Endothelial cell of umbilical vein (primary cell): ENCODE data around the gene RPL13. TPM values are rescaled to one million over a fixed set of nuclear protein-coding genes. Genes with fewer than 3 reads are reported as not detected.

Source experiments
- BruUV-seq: library from RNA; stranded (reverse); fragments of 400-500 nt; replicated peaks from 2 replicates; lab custom pipeline; 2021; lab: Mats Ljungman, UMichigan
- CTCF ChIA-PET: fragments of 300-600, 350-600 bp; sonication (Branson Sonifier 250); formaldehyde crosslinking; loops from one replicate; lab custom pipeline; 2021; ENCODE audit warnings: antibody characterized with exemption, inconsistent platforms; lab: Charles Lee
- POLR2A ChIA-PET: fragments of 300-600, 350-600 bp; sonication (Branson Sonifier 250); formaldehyde crosslinking; loops from one replicate; lab custom pipeline; 2021; ENCODE audit warnings: antibody characterized with exemption, inconsistent platforms; lab: Charles Lee
- DNase-seq: peaks from one replicate; pipeline ENCODE4 v3.0.0-alpha.2; 2011; ENCODE audit warnings: low read depth, low spot score
- FAIRE-seq: peaks from 2 replicates; lab custom pipeline; 2011; peaks lifted over from hg19 to GRCh38; lab: Jason Lieb, UNC
- H2AFZ ChIP-seq: 2 replicates; pipeline ENCODE4 v1.6.0; 2012; ENCODE audit warnings: low read depth, low read length, control low read depth, inconsistent platforms
- H3K27ac ChIP-seq: 2 replicates; pipeline ENCODE4 v1.5.1; 2011; ENCODE audit warnings: low read depth, mild to moderate bottlenecking, control low read depth, low read length, moderate library complexity; ENCODE audit not compliant: insufficient read depth
- H3K27me3 ChIP-seq, 2 experiments: 2 replicates each; pipeline versions ENCODE4 v1.6.0 to v1.6.1; 2011; ENCODE audit warnings: low read length in 2 of 2, mixed read lengths in 1 of 2; ENCODE audit not compliant: control insufficient read depth in 2 of 2, insufficient read depth in 2 of 2
- H3K36me3 ChIP-seq, 2 experiments: 2 replicates in 1 of 2; 3 replicates in 1 of 2; pipeline ENCODE4 v1.5.1; 2011; ENCODE audit warnings: low read length in 2 of 2, mild to moderate bottlenecking in 1 of 2, moderate library complexity in 1 of 2; ENCODE audit not compliant: control insufficient read depth in 2 of 2, insufficient read depth in 2 of 2; ENCODE audit errors: extremely low read depth in 1 of 2
- H3K4me1 ChIP-seq: 3 replicates; pipeline ENCODE4 v1.5.1; 2011; ENCODE audit warnings: mild to moderate bottlenecking, low read length; ENCODE audit not compliant: control insufficient read depth, insufficient read depth; ENCODE audit errors: extremely low read depth
- H3K4me2 ChIP-seq: 2 replicates; pipeline ENCODE4 v1.6.1; 2011; ENCODE audit warnings: low read length, control low read depth, mixed read lengths; ENCODE audit not compliant: insufficient read depth
- H3K4me3 ChIP-seq, 3 experiments: fragments of 200-600 bp in 1 of 3; sonication (generic), shearing (Covaris generic) in 1 of 3; replicated peaks in 1 of 3; 2 replicates each; pipeline ENCODE4 v1.5.1; 2011 to 2016; ENCODE audit warnings: control low read depth in 3 of 3, low read length in 3 of 3, mild to moderate bottlenecking in 2 of 3, inconsistent platforms in 1 of 3, low read depth in 1 of 3, moderate library complexity in 1 of 3; ENCODE audit not compliant: insufficient read depth in 1 of 3
- H3K79me2 ChIP-seq: 2 replicates; pipeline ENCODE4 v1.6.0; 2012; ENCODE audit warnings: low read length, inconsistent platforms; ENCODE audit not compliant: control insufficient read depth, insufficient read depth
- H3K9ac ChIP-seq: replicated peaks from 2 replicates; pipeline ENCODE3; 2011; ENCODE audit warnings: low read length, control low read depth; ENCODE audit not compliant: insufficient read depth; ENCODE audit errors: extremely low read depth
- H3K9me1 ChIP-seq: replicated peaks from 3 replicates; pipeline ENCODE4 v1.6.0; 2011; ENCODE audit warnings: mild to moderate bottlenecking, low read length; ENCODE audit not compliant: control insufficient read depth, insufficient read depth; ENCODE audit errors: extremely low read depth
- H3K9me3 ChIP-seq: replicated peaks from 2 replicates; pipeline ENCODE4 v1.5.1; 2012; ENCODE audit warnings: low read length, inconsistent platforms; ENCODE audit not compliant: control insufficient read depth, insufficient read depth
- H4K20me1 ChIP-seq: replicated peaks from 2 replicates; pipeline ENCODE3; 2011; ENCODE audit warnings: mild to moderate bottlenecking, low read length; ENCODE audit not compliant: control insufficient read depth, insufficient read depth; ENCODE audit errors: extremely low read depth
- CTCF ChIP-seq, 2 donors: IDR thresholded peaks; 1 replicate in 1 of 2; 2 replicates in 1 of 2; pipeline ENCODE4 v1.5.1; 2011; ENCODE audit warnings: low read length in 2 of 2, mild to moderate bottlenecking in 2 of 2, moderate library complexity in 2 of 2, control low read depth in 1 of 2, inconsistent platforms in 1 of 2, low read depth in 1 of 2; ENCODE audit not compliant: insufficient read depth in 1 of 2; ENCODE audit errors: extremely low read depth in 1 of 2
- EZH2 ChIP-seq: IDR thresholded peaks from 2 replicates; pipeline ENCODE4 v1.6.1; 2012; ENCODE audit warnings: borderline replicate concordance, low read depth, mild to moderate bottlenecking, moderate library complexity, low read length, inconsistent platforms; ENCODE audit not compliant: severe bottlenecking
- FOS ChIP-seq: IDR thresholded peaks from 2 replicates; pipeline ENCODE4 v1.6.1; 2011; ENCODE audit warnings: mild to moderate bottlenecking, low read length, moderate library complexity, borderline replicate concordance; ENCODE audit not compliant: insufficient read depth
- GATA2 ChIP-seq: IDR thresholded peaks from 2 replicates; pipeline ENCODE4 v1.7.0; 2011; ENCODE audit warnings: low read depth, mild to moderate bottlenecking, moderate library complexity, mixed read lengths, low read length; ENCODE audit not compliant: insufficient read length, insufficient read depth
- JUN ChIP-seq: IDR thresholded peaks from 2 replicates; pipeline ENCODE4 v1.6.1; 2011; ENCODE audit warnings: borderline replicate concordance, low read depth; ENCODE audit not compliant: insufficient read length, insufficient read depth
- MAX ChIP-seq: IDR thresholded peaks from 2 replicates; pipeline ENCODE4 v1.6.1; 2011; ENCODE audit not compliant: insufficient read depth, insufficient read length
- MYC ChIP-seq: IDR thresholded peaks from one replicate; pipeline ENCODE4 v1.6.1; 2011; ENCODE audit warnings: mild to moderate bottlenecking, low read depth, low read length
- POLR2A ChIP-seq: IDR thresholded peaks from 2 replicates; pipeline ENCODE4 v1.6.1; 2012; ENCODE audit warnings: low read depth, mild to moderate bottlenecking, control low read depth, low read length
- POLR2AphosphoS5 ChIP-seq: IDR thresholded peaks from 2 replicates; pipeline ENCODE4 v1.6.1; 2012; ENCODE audit warnings: low read depth, mild to moderate bottlenecking, control low read depth, low read length, moderate library complexity; ENCODE audit not compliant: insufficient read depth
- dilution Hi-C: fragments of 300-500 bp; cut with MboI; formaldehyde crosslinking; loops from one replicate; pipeline ENCODE4 v1.15.0; 2019; ENCODE audit warnings: low sequenced_read_pairs; ENCODE audit not compliant: extremely low pct_ligation_motif_present
- intact Hi-C: fragments of 100-400 bp; cut with micrococcal nuclease; formaldehyde crosslinking; loops from one replicate; pipeline ENCODE4 v1.10.0; 2022
- polyA plus RNA-seq, 4 experiments: library from polyadenylated mRNA; depleted of rRNA in 3 of 4; stranded (reverse) in 3 of 4; unstranded in 1 of 4; fragments of >200 nt; gene quantifications; 2 replicates each; pipeline versions ENCODE4 v1.2.1 to v1.2.3, GENCODE V29; 2011 to 2012; ENCODE audit warnings: missing spikeins in 1 of 4
- total RNA-seq: library from RNA; stranded (reverse); gene quantifications from 2 replicates; pipeline ENCODE4 v1.2.3, GENCODE V29; 2021

The RPL13 gene
- total and polyA plus RNA-seq, 2 donors (not counting 3 experiments of a cell fraction or from before 2014, with no cell fraction given), result 1,463 to 5,670 TPM

GRCh38 chr16:89552329-89552728 is 8.2 kb upstream of the RPL13 start:
- intact Hi-C loops, result no loop called here
- H3K9ac ChIP-seq, result no peak overlapping the region
- peaks cover 3% of the 10 kb centered on the region for H3K4me1 ChIP-seq
- BruUV-seq, result no TSS peak
- no peak overlapping the region for H3K4me2 ChIP-seq
- DNase-seq (no peak), FAIRE-seq (no peak)
- no peak overlapping the region for H2AFZ ChIP-seq
- no peaks in the 10 kb centered on the region for H3K9me1 ChIP-seq
- H4K20me1 ChIP-seq, result no peaks in the 10 kb centered on the region
- ChIA-PET POLR2A (no interaction called here), CTCF (no interaction called here)
- no peak overlapping the region for H3K27ac ChIP-seq
- H3K36me3 ChIP-seq, result peaks cover 2 to 33% of the 10 kb centered on the region in 2 experiments
- H3K27me3 ChIP-seq, result no peaks in the 10 kb centered on the region
- H3K9me3 ChIP-seq, result no peaks in the 10 kb centered on the region
- H3K4me3 ChIP-seq, result no peak overlapping the region
- dilution Hi-C loops, result no loop called here
- H3K79me2 ChIP-seq, result no peaks in the 10 kb centered on the region
- TF ChIP-seq GATA2 (no peak), EZH2 (no peak), MAX (no peak), JUN (no peak), POLR2AphosphoS5 (no peak), CTCF (IDR thresholded peaks at IDR 0.05; ENCODE audit: extremely low read depth in 1 of 2, insufficient read depth in 1 of 2, low read depth in 1 of 2, low read length in 2 of 2) (no peak), FOS (no peak), POLR2A (no peak), MYC (no peak)
